ENCODE data around the gene KPNA2.

- TF ChIP-seq CTCF (IDR thresholded peaks at IDR 0.05; ENCODE audit: low read length) (no peak), EZH2 (optimal IDR thresholded peaks at IDR 0.05; ENCODE audit: low read depth, low read length) (no peak), EZH2phosphoT487 (IDR thresholded peaks at IDR 0.05; ENCODE audit: low read length) (no peak)
Measured at GRCh38 chr17:68060336-68060735, 24.8 kb downstream of the KPNA2 start.

All from MM.1S (cell line).